ENCODE results near the gene MVB12B. TPM values are rescaled to one million over a fixed set of nuclear protein-coding genes. Genes with fewer than 3 reads are reported as not detected.

The MVB12B gene
- total and polyA plus RNA-seq, 2 donors: 4.4 to 11.5 TPM

DNA sequence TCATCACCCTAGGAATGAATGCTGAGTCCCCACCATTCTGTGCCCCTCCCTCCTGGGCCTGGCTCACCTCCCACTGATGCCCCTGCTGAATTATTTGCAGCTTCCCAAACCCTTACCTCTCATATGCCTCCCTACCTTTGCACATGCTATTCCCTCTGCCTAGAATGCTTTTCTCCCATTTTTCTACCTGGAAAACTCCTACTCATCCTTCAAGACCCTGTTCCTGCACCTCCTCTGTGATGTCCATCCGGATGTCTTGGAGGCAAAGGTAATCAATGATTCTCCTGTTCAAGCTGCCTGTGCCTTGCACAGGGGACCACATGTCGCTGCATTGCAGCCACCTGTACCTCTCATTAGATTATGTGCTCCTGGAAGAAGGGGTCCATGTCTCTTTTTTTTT, 182.3 kb downstream of the MVB12B start:
- no peak for DNase-seq (ENCODE audit: low read depth in 6 of 9, low spot score in 9 of 9)
- Histone ChIP-seq H3K4me1 (ENCODE audit: control insufficient read depth in 2 of 2, insufficient read depth in 2 of 2, low read length in 2 of 2) (peaks cover 0 to 2% of the 10 kb centered on the region in 2 donors), H3K36me3 (ENCODE audit: control insufficient read depth in 2 of 2, insufficient read depth in 2 of 2, low read length in 1 of 2) (peaks cover 0 to 5% of the 10 kb centered on the region in 2 donors), H3K9me3 (ENCODE audit: control insufficient read depth in 2 of 2, insufficient read depth in 1 of 2, low read length in 1 of 2) (no peaks in the 10 kb centered on the region), H3K27me3 (ENCODE audit: control insufficient read depth in 2 of 2, insufficient read depth in 1 of 2, low read length in 1 of 2) (peaks cover 8 to 29% of the 10 kb centered on the region in 2 donors), H3K4me3 (ENCODE audit: low read length in 2 of 2) (no peak overlapping the region), H3K27ac (ENCODE audit: low read depth in 1 of 2, low read length in 1 of 2) (no peak overlapping the region)
- WGBS: 99% methylated on average over 2 of the region's 2 CpGs

DNA sequence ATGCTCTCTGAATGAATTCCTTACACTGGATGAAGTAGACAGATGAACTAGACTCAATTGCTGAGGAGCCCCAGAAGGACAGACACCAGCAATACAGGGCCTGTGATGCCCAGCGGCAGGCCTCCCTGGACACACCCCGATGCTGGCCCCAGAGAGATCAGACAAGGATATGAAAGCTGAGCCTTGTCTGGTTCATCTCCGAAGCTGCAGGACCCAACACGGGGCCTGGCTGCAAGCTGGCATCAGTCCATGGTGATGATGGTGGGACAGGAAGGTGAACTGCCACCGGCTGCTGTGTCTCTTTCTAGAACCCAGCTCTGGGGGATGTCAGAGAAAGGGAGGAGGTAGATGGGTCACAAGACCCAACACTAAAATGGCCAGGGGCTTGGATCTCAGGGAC, 183.1 kb downstream of the MVB12B start:
- no peak for DNase-seq (ENCODE audit: low read depth in 6 of 9, low spot score in 9 of 9)
- 93% methylated on average over 5 of the region's 5 CpGs for WGBS

DNA sequence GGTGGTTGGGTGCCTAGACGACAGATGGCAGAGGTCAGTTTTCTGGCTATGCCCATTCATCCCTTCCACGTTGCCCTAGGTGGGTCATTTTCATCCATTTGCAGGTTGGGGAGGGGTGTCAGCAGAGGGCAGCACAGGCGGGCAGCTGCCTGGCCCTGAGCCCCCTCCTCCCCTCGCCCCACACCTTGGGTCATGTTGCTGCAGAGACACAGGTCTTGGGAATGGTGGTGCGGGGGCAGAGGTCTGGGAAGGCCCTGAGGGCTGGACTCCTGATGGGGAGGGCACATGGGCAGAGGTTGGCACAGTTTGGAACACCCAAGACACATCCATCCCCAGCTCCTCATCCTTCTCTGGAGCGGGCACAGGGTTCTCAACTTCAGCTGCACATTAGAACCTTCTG, 183.9 kb downstream of the MVB12B start:
- DNase-seq (ENCODE audit: low read depth in 6 of 9, low spot score in 9 of 9): no peak
- Histone ChIP-seq H3K36me3 (ENCODE audit: control insufficient read depth in 2 of 2, insufficient read depth in 2 of 2, low read length in 1 of 2) (peaks cover 0 to 2% of the 10 kb centered on the region in 2 donors), H3K27me3 (ENCODE audit: control insufficient read depth in 2 of 2, insufficient read depth in 1 of 2, low read length in 1 of 2) (peaks cover 24 to 46% of the 10 kb centered on the region in 2 donors), H3K9me3 (ENCODE audit: control insufficient read depth in 2 of 2, insufficient read depth in 1 of 2, low read length in 1 of 2) (peaks cover 0 to 4% of the 10 kb centered on the region in 2 donors), H3K27ac (ENCODE audit: low read depth in 1 of 2, low read length in 1 of 2) (no peak overlapping the region), H3K4me1 (ENCODE audit: control insufficient read depth in 2 of 2, insufficient read depth in 2 of 2, low read length in 2 of 2) (peaks cover 0 to 5% of the 10 kb centered on the region in 2 donors), H3K4me3 (ENCODE audit: low read length in 2 of 2) (no peak overlapping the region)
- WGBS: 93% methylated on average over 6 of the region's 6 CpGs

More for the DNA sequence above, 183.1 kb downstream of the MVB12B start:
- H3K27me3 ChIP-seq (ENCODE audit: control insufficient read depth in 2 of 2, insufficient read depth in 1 of 2, low read length in 1 of 2): peaks cover 16 to 37% of the 10 kb centered on the region in 2 donors
- H3K4me1 ChIP-seq (ENCODE audit: control insufficient read depth in 2 of 2, insufficient read depth in 2 of 2, low read length in 2 of 2): peaks cover 0 to 4% of the 10 kb centered on the region in 2 donors
- H3K36me3 ChIP-seq (ENCODE audit: control insufficient read depth in 2 of 2, insufficient read depth in 2 of 2, low read length in 1 of 2): peaks cover 0 to 5% of the 10 kb centered on the region in 2 donors
- no peak overlapping the region for H3K4me3 ChIP-seq (ENCODE audit: low read length in 2 of 2)
- peaks cover 0 to 1% of the 10 kb centered on the region in 2 donors for H3K9me3 ChIP-seq (ENCODE audit: control insufficient read depth in 2 of 2, insufficient read depth in 1 of 2, low read length in 1 of 2)
- H3K27ac ChIP-seq (ENCODE audit: low read depth in 1 of 2, low read length in 1 of 2): no peak overlapping the region

- Histone ChIP-seq H3K9me3 (ENCODE audit: control insufficient read depth in 2 of 2, insufficient read depth in 1 of 2, low read length in 1 of 2) (peaks cover 0 to 4% of the 10 kb centered on the region in 2 donors), H3K27me3 (ENCODE audit: control insufficient read depth in 2 of 2, insufficient read depth in 1 of 2, low read length in 1 of 2) (peaks cover 32 to 54% of the 10 kb centered on the region in 2 donors), H3K4me1 (ENCODE audit: control insufficient read depth in 2 of 2, insufficient read depth in 2 of 2, low read length in 2 of 2) (peaks cover 0 to 6% of the 10 kb centered on the region in 2 donors), H3K4me3 (ENCODE audit: low read length in 2 of 2) (no peak overlapping the region), H3K36me3 (ENCODE audit: control insufficient read depth in 2 of 2, insufficient read depth in 2 of 2, low read length in 1 of 2) (no peaks in the 10 kb centered on the region), H3K27ac (ENCODE audit: low read depth in 1 of 2, low read length in 1 of 2) (no peak overlapping the region)
- no peak for DNase-seq (ENCODE audit: low read depth in 6 of 9, low spot score in 9 of 9)
These were observed 184.8 kb downstream of the MVB12B start for GRCh38 chr9:126511411-126511810.

- Histone ChIP-seq H3K4me1 (ENCODE audit: control insufficient read depth in 2 of 2, insufficient read depth in 2 of 2, low read length in 2 of 2) (peaks cover 0 to 20% of the 10 kb centered on the region in 2 donors), H3K9me3 (ENCODE audit: control insufficient read depth in 2 of 2, insufficient read depth in 1 of 2, low read length in 1 of 2) (peaks cover 0 to 4% of the 10 kb centered on the region in 2 donors), H3K36me3 (ENCODE audit: control insufficient read depth in 2 of 2, insufficient read depth in 2 of 2, low read length in 1 of 2) (no peaks in the 10 kb centered on the region), H3K4me3 (ENCODE audit: low read length in 2 of 2) (no peak overlapping the region), H3K27ac (ENCODE audit: low read depth in 1 of 2, low read length in 1 of 2) (no peak overlapping the region), H3K27me3 (ENCODE audit: control insufficient read depth in 2 of 2, insufficient read depth in 1 of 2, low read length in 1 of 2) (peaks cover 50 to 74% of the 10 kb centered on the region in 2 donors)
- 69% methylated on average over 13 of the region's 13 CpGs for WGBS
- no peak for DNase-seq (ENCODE audit: low read depth in 6 of 9, low spot score in 9 of 9)
These were observed 186.8 kb downstream of the MVB12B start for GRCh38 chr9:126513159-126514036.

DNA sequence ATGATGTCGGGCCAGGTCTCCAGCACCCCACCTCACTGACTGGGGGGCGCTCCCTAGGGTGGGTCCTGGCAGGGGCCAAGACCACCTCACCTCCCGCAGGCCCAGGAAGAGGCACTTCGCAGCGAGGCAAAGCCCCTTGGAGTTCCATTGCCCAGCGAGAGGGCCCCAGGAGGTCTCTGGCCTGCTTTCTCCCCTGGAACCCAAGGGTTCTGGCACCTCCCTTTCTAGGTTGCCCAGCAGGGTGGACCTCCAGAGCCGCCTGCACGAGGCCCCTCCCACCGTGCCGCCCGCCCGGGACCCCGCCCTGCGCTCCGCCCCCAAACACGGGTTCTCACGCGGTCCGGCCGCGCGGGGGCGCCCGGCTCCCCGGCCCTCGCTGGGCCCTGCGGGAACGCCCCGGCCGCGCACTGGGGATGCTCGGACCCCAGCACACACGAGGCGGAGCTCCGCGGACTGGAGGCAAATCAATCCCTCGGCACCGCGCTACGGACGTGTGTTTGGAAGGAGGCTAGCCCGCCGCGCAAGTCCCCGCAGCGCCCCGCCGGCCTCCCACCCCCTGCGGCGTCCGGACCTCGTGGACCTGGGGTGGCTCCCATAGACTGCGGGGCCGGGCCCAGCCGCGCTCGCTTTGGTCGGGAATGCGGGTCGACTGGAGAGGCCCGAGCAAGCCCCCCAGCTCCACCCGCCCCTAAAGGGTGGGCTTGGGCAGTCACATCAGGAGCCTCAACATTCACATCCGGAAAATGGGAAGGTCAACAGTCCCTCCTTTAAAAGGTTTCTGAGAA, 187.6 kb downstream of the MVB12B start:
- Histone ChIP-seq H3K9me3 (ENCODE audit: control insufficient read depth in 2 of 2, insufficient read depth in 1 of 2, low read length in 1 of 2) (peaks cover 0 to 4% of the 10 kb centered on the region in 2 donors), H3K27me3 (ENCODE audit: control insufficient read depth in 2 of 2, insufficient read depth in 1 of 2, low read length in 1 of 2) (peaks cover 58 to 82% of the 10 kb centered on the region in 2 donors), H3K4me3 (ENCODE audit: low read length in 2 of 2) (no peak overlapping the region), H3K36me3 (ENCODE audit: control insufficient read depth in 2 of 2, insufficient read depth in 2 of 2, low read length in 1 of 2) (no peaks in the 10 kb centered on the region), H3K4me1 (ENCODE audit: control insufficient read depth in 2 of 2, insufficient read depth in 2 of 2, low read length in 2 of 2) (peaks cover 0 to 20% of the 10 kb centered on the region in 2 donors), H3K27ac (ENCODE audit: low read depth in 1 of 2, low read length in 1 of 2) (no peak overlapping the region)
- 11% methylated on average over 63 of the region's 63 CpGs for WGBS
- DNase-seq (ENCODE audit: low read depth in 6 of 9, low spot score in 9 of 9): peak in 3 of 9 donors; percentile 41 to 54 (median 51)

GRCh38 chr9:126515001-126515872, 188.6 kb downstream of the MVB12B start:
- Histone ChIP-seq H3K9me3 (ENCODE audit: control insufficient read depth in 2 of 2, insufficient read depth in 1 of 2, low read length in 1 of 2) (peaks cover 0 to 4% of the 10 kb centered on the region in 2 donors), H3K27ac (ENCODE audit: low read depth in 1 of 2, low read length in 1 of 2) (no peak overlapping the region), H3K27me3 (ENCODE audit: control insufficient read depth in 2 of 2, insufficient read depth in 1 of 2, low read length in 1 of 2) (peaks cover 62 to 88% of the 10 kb centered on the region in 2 donors), H3K4me3 (ENCODE audit: low read length in 2 of 2) (no peak overlapping the region), H3K36me3 (ENCODE audit: control insufficient read depth in 2 of 2, insufficient read depth in 2 of 2, low read length in 1 of 2) (no peaks in the 10 kb centered on the region), H3K4me1 (ENCODE audit: control insufficient read depth in 2 of 2, insufficient read depth in 2 of 2, low read length in 2 of 2) (peaks cover 0 to 20% of the 10 kb centered on the region in 2 donors)
- WGBS: 88% methylated on average over 27 of the region's 27 CpGs
- no peak for DNase-seq (ENCODE audit: low read depth in 6 of 9, low spot score in 9 of 9)

DNA sequence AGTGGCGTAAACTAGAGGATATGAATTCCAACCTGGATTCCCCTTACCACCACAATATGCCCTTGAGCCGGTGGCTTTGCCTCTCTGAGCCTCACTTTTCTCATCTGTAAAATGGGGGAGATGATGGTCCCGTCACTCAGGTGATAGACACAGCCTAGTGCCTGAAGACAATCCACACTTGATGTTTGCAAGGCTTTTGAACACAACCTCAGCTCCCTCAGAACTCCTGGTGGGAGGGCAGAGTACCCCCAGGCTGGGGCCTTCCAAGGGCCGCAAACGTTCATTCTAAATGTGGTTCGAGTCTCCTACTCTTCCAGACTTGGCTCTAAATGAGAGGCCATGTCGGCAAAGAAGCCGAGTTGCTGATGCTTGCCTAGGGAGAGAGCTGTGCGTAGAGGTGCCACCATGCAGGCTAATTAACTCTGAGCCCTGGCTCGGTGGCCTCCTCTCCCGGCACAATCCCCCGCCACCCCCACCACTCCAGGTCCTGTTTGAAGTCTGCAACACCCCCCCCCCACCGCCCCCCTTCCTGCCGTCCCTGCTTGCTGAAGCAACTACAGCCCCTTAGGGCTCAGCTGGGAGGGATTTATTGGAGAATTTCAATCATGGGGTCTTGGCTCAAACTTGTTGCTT, 189.4 kb downstream of the MVB12B start:
- Histone ChIP-seq H3K4me3 (ENCODE audit: low read length in 2 of 2) (no peak overlapping the region), H3K4me1 (ENCODE audit: control insufficient read depth in 2 of 2, insufficient read depth in 2 of 2, low read length in 2 of 2) (peaks cover 0 to 20% of the 10 kb centered on the region in 2 donors), H3K36me3 (ENCODE audit: control insufficient read depth in 2 of 2, insufficient read depth in 2 of 2, low read length in 1 of 2) (no peaks in the 10 kb centered on the region), H3K27me3 (ENCODE audit: control insufficient read depth in 2 of 2, insufficient read depth in 1 of 2, low read length in 1 of 2) (peaks cover 62 to 84% of the 10 kb centered on the region in 2 donors), H3K27ac (ENCODE audit: low read depth in 1 of 2, low read length in 1 of 2) (no peak overlapping the region), H3K9me3 (ENCODE audit: control insufficient read depth in 2 of 2, insufficient read depth in 1 of 2, low read length in 1 of 2) (peaks cover 0 to 4% of the 10 kb centered on the region in 2 donors)
- 80% methylated on average over 14 of the region's 14 CpGs for WGBS
- DNase-seq (ENCODE audit: low read depth in 6 of 9, low spot score in 9 of 9): no peak

Measured in thymus (tissue), 11 donors.